NCI-H524 (cell line): ENCODE results near the gene EDAR.

Experiments
- DNase-seq, 2 experiments: peaks; one replicate each; lab custom pipeline; 2025; lab: John Stamatoyannopoulos, UW

The EDAR gene

GRCh38 chr2:109001201-109001600, 12.2 kb upstream of the EDAR start:
- no peak for DNase-seq

DNA sequence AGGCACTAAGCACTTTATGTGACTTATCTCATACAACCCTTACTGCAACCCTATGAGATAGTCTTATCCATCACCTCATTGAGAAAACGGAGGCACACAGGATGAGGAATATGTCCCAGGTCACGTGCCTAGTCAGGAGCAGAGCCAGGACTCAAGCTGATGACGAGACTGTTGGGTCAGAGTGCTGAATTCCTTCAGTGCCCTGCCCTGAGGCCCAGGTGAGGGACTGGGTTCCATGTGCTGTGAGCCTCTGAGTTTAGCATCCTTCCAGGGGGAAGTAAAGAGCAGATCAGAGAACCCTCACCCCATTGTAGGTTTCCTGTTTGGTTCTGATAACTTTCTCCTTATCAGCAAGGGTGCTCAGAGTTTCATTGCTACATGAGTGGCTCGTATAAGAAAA, 11.7 kb upstream of the EDAR start:
- DNase-seq = no peak

DNA sequence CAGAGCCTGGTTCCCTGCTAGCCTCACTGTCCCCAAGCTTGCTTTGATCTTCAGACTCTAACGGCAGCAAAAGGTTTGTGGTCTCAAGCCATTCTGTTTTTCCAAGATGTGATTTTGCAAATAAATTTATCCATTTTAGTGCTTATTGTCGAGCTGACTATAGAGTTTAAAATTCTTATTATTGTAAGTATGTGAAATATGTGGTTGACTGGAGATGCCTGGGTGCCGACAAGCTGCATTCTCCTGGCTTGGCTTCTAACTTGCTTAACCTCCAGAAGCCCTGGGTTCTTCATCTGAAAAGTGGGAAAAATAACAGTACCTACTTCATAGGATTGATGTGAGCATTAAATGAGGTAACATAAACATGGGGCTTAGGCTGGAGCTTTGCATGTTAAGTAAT, 9.9 kb upstream of the EDAR start:
- no peak for DNase-seq

DNA sequence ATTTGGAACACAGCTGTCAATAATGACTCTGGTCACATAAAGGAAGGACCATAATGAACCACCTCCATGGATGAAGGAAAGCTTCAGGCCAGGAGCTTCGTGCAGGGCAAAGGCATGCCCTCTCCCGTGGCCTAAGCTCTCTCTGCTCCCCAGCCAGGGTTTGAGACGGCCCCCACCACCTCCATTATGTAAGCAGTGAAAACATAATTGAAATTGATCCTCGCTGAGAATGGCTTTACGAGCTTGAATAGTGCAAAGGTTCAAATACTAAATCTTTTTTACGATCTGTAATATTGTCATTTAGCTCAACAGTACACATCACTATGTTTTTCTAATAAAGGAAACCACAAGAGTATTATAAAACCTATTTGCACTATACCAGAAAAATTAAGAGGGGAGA, 5.2 kb upstream of the EDAR start:
- no peak for DNase-seq

DNA sequence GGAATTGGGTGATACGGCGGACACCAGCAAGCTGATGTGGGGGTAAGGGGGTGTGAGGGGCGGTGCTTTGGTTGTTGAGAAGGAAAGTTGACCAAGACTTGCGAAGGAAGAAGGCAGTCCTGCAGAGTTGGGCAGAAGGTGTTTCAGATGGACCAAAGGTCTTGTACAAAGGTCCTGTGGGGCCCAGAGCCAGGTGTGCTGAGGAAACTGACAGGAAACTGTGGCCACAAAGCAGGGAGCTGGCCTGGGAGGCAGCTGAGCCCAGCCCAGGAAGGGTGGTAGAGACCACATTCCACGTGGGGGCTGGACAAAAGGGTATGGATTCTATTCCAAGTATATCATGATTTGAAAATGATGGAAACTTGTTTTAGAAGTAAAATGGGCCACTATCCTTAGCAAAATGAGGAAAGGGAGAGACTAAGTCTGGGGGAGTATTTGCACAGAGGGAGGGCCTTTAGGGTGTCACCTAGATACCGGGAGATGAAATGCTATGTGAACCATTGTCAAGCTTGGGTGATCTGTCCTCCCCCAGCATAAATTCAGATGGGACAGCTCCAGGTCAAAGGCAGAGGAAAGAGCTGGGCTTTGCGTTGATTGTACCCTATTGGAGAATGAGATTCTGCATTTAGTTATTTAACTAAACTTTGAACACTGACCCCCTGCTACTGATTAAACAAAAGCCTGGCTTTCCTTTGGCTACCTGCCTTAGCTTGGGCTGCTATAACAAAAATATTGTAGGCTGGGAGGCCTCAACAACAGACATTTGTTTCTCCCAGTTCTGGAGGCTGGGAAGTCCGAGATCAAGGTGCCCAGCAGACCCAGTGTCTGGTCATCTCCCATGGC, 4.3 kb upstream of the EDAR start:
- no peak for DNase-seq

DNA sequence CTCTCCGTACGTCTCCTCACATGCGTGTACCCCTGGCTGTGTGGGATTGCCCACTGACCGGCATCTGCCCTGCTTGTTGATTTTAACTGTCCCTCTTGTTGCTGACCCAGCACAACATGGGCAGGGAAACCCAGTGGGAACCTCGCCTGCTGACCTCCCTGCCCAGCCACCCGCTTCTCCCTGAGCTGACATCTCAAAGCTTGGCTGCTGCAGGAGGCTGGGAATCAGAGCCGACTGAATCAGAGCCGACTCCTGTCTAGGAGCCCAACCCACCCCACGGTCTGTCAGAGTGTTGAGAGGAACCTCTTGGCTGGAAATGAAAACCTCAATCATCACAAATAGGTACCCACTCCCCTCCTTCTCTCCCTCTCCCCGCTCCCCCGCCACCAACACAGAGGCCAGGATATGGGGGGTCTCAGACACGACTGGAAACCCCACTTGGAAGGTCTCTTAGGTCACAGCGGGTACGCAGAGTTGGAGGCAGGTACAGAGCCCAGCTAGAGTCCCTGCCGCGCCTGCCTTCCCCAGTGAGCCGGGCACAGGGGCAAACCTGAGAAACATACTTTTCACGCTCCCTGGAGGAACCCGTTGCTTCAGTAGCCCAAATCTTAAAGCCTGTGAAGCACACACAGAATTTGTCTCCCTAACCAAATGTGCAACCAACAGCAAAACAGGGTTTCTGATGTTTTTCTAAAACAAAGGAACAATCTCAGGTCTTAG, 784 bp downstream of the EDAR start:
- no peak for DNase-seq

GRCh38 chr2:108986916-108987510, 2.0 kb downstream of the EDAR start:
- DNase-seq = no peak

DNA sequence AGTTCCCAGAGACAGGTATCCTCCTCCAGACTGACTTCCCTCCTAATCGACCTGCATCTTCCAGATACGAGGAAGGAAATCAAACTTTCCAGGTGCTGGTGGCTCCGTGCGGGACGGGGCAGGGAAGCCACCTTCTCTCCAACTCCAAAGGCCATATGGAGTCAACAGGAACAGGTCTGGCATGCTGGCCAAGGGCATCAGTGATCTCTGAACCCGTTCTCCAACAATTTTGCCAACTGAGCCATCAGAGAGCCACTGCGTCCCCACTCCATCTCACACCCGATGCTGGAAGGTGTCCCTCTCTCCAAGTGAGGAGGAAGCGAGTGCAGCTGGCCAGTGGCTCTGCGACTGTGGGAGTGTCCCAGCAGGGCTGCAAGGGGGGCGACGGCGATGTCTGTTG, 5.4 kb downstream of the EDAR start:
- no peak for DNase-seq

- no peak for DNase-seq
Measured at GRCh38 chr2:108983061-108983460, 6.0 kb downstream of the EDAR start.

DNA sequence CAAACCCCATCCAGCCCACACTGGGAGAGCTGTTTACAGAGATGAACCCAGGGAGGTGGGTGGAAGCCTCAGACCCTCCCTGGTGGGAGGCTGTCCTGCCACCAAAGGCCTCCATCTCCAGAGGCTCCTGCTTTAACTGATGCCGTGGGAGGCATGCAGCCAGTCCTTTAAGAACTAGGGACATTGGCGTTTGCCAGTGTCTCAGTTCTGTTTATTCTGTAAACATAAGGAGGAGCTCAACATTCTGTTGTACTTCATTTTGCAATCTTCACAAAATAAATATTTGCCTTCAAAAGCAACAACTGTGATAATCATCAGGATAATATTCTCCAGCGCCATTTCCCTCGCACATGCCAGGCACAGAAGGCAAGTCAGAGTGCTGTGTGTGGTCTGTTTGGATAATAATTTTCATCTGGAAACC, 6.8 kb downstream of the EDAR start:
- DNase-seq = no peak

GRCh38 chr2:108981846-108982245, 7.2 kb downstream of the EDAR start:
- no peak for DNase-seq

DNA sequence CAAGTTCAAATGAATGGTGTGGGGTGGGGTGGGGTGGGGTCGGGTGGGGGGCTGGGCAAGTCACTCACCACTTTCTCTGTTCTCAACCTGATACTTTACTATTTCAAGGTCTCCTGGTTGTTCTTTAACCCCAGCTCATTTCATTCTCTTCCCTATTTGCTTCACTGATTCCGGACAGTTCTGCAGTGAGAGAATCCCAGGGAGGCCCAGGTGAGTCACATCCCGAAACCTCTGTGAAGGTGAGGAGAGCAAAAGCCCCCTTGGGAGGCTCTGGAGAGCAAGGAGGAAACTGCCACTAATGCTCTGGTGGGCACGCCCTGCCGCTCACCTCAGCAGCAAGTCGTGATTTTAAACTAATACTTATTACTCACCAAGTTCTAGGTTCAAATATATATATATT, 8.9 kb downstream of the EDAR start:
- no peak for DNase-seq

DNA sequence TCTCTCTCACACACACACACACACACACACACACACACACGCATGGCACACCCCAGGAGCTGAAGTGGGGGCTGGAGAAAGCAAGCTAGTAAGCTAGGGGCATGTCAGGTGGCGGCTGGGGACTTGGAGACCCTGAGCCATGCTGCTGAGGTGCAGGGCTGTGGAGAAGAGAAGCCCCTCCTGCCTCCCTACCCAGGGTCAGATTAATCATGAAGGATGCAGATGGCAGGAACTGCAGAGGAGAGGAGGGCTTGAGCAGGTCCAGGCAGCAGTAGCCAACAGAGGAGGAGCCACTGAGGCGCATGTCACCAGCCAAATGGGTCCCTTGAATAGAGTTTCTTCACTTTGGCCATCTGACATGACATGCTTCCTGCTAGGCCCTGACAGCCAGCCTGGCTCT, 9.6 kb downstream of the EDAR start:
- no peak for DNase-seq

DNA sequence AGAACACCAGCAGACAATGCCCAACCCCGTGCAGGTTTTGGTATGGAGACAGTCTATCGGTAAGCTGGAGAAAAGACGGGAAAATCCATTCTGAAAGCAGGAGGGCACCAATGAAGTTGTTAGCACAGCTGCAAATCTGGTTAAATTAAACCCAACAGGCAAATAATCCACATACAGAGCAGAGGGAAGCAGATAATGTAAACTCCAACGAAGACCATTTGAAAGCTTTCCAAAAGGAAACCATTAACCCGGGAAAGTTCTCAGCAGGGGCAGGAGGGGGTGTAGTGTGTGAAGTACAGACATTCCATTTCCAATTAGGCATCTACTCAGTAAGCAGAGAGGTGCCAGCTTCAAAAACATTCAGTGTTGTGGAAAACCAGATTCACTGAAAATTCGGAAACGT, 10.3 kb downstream of the EDAR start:
- DNase-seq = no peak

DNA sequence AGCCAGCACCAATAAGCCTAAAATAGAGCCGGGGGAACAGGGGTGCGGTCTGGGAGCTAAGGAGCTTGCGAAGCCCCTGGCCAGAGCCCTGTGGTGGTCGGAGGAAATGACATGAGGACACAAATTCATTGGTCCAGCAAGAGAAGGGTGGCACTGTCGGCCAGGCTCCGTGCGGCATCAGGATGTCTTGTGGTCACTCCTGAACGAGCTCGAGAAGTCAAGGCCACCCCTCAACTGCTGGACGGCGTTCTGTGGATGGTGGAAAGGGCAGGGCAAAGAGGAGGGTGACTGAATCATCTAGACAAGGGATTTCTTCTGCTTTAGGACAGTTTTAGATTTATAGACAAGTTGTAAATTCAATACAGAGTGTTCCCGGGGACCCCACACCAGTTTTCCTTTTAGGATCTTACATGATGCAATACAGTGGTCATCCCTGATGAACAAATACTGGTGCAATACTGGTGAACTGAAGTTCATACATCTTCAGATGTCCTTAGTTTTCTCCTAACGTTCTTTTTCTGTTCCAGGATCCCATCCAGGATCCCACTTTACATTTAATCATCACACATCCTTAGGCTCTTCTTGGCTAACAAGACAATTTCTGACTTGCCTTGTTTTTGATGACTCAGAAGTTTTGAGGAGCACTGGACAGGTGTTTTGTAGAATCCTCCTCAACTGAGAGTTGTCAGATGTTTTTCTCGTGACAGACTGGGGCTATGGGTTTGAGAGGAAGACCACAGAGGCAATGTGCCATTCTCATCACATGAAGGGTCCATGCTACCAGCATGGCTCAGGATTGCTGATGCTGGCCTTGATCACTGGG, 13.2 kb downstream of the EDAR start:
- DNase-seq = no peak

DNA sequence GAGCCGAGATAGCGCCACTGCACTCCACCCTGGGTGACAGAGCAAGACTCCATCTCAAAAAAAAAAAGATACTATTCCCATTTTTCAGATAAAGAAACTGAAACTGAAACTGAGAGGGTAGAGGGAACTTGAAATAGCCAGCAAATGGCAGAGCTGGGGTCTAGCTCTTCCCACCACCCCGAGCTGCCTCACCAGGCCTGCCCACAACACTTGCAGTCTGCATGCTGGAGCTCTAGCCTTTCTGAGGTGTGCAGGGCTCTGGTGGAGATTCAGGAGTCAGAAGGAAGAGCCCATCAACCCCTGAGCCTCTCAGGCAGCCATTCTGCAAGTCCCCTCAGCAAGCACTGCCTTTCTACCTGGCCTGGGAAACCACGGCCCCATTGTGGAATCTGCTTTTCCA, 14.3 kb downstream of the EDAR start:
- no peak for DNase-seq

DNA sequence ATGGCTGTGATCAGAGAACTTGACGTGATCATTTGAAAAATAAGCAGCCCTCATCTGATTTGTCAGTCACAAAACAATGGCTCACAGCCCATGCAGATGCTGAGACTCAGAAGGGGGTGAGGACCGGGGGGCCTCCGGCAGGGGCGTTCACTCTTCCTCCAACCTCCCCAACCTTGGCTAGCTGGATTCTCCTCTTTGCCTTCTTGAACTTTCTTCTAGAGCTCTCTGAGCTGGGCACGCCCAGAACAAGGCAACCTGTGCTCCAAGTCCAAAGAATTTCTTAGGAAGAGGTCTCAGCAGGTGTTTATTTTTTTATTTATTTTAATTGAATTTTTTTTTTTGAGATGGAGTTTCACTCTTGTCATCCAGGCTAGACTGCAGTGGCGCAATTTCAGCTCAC, 16.4 kb downstream of the EDAR start:
- no peak for DNase-seq

- DNase-seq = no peak
Measured at GRCh38 chr2:108971661-108972566, 17.1 kb downstream of the EDAR start.

DNA sequence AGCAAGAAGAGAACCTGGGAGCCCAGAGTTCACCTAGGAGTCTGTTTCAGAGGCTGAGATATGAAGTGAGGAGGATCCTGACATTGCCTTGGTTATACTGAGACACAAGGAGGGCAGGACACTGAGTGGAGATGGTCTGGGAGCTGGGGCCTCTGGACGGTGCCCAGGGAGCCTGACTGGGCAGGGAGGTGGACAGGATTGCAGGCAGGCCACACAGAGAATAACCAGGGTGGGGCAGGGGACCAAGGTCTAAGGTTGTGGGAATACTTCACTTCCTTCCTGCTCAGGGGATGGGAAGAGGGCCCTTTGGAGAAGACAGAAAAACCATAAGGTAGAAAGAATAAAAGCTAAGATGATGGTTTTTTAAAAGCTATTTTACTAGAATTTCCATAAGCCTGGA, 18.7 kb downstream of the EDAR start:
- no peak for DNase-seq

DNA sequence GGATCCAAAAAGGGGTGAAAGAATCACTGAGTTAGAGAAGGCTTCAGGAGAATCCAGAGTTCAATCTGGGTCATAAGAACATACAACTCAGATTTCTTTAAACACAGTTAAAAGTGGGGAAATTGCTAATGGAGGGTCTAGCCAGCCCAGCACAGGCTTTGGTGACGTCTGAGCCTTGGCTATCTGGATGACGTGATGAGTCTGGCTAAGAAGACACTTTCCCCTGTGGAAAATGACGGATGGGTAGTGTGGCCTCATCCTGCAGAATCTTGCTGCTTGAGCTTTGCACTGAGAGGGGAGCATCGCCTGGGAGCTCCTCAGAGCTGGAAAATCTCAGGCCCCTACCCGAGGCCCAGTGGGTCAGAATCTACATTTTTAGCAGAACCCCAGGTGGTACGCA, 19.2 kb downstream of the EDAR start:
- no peak for DNase-seq

DNA sequence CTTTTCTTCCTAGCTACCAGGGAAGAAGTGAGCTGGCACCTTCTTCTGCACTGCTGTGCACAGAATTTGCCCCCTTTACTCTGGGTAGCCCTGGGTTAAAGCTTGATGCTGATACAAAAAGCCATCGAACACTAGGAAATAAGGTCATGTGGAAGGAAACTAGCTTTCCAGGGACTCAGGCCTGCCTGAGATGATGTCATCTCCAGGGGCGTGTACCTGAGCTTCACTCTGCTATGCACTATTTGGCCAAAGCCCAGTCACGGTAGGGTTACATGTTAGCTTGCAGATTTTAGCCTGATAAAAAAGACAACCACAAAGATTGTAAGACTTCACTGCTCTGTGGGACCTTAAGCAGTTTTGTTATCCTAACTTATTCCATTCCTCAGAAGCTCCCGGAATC, 20.4 kb downstream of the EDAR start:
- DNase-seq = no peak
